ENCODE results near the gene CDC42SE2.
A peak's percentile ranks its signal among the peaks of the same experiment; 100 is the strongest.

Gene CDC42SE2

DNA sequence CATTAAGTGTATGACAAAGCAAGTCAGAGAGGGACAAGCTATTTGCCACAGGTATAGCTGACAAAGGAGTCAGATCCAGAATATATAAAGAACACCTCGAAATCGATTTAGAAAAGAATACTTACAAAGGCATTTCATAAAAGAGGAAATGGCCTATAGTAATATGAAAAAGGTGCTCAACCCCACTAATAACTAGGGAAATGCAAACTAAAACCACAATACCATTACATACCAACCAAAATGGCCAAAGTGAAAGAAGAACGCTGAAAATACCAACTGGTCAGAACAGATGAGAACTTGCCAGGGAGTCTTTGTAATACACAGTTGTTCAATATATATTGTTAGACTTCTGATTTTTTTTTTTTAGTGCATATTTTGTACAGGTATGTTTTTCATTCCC is 152.9 kb downstream of the CDC42SE2 start:
- TF ChIP-seq, protein P1, sequence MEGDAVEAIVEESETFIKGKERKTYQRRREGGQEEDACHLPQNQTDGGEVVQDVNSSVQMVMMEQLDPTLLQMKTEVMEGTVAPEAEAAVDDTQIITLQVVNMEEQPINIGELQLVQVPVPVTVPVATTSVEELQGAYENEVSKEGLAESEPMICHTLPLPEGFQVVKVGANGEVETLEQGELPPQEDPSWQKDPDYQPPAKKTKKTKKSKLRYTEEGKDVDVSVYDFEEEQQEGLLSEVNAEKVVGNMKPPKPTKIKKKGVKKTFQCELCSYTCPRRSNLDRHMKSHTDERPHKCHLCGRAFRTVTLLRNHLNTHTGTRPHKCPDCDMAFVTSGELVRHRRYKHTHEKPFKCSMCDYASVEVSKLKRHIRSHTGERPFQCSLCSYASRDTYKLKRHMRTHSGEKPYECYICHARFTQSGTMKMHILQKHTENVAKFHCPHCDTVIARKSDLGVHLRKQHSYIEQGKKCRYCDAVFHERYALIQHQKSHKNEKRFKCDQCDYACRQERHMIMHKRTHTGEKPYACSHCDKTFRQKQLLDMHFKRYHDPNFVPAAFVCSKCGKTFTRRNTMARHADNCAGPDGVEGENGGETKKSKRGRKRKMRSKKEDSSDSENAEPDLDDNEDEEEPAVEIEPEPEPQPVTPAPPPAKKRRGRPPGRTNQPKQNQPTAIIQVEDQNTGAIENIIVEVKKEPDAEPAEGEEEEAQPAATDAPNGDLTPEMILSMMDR (IDR thresholded peaks at IDR 0.05; ENCODE audit: borderline replicate concordance, insufficient read depth, low read depth, low read length): no peak

DNA sequence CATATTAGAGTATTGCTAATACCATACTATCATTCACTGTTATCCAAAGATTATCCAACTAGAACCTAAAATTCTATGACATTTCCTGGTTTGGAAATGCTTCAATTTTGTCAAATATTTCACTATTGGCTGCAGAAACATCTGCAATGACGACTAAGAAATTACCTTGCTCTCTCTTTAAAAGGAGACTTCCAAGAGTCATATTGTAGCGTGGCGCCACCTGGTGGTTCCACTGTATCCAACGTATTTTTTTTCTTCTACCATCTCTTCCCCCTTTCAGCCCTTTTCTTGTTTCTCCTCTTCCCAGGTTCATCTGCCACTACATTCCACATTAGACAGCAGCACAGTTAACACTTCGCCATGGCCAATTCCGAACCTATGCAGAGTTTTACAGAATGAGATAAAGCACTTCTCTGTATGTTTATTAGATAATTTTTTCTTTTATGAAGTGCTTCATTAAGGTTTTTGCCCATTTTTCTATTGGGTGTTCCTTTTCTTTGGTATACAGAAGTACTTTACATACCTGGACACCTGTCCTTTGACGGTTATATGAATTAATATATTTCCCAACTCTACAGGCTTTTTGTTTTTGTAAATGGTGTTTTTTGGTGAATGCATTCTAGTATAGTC is 153.5 kb downstream of the CDC42SE2 start:
- TF ChIP-seq, protein P1 (IDR thresholded peaks at IDR 0.05; ENCODE audit: borderline replicate concordance, insufficient read depth, low read depth, low read length): peak; percentile 56; the same call in 1 of the 2 replicates
- H3K4me3 ChIP-seq (ENCODE audit: low read depth, low read length): no peak overlapping the region

More for the DNA sequence above, 152.9 kb downstream of the CDC42SE2 start:
- H3K4me3 ChIP-seq (ENCODE audit: low read depth, low read length): no peak overlapping the region

DNA sequence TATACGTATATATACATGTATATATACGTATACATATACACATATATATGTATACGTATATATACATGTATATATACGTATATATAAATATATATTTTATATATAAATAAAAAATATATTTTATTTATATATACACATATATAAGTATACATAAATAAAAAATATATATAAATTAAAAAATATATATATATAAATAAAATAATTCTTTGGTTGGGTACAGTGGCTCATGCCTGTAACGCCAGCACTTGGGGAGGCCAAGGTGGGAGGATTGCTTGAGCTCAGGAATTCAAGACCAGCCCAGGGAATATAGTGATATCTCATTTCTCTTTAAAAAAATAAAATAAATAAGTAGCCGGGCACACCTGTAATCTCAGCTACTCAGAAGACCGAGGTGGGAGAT is 155.0 kb downstream of the CDC42SE2 start:
- TF ChIP-seq, protein P1 (IDR thresholded peaks at IDR 0.05; ENCODE audit: borderline replicate concordance, insufficient read depth, low read depth, low read length): no peak
- H3K4me3 ChIP-seq (ENCODE audit: low read depth, low read length): no peak overlapping the region

DNA sequence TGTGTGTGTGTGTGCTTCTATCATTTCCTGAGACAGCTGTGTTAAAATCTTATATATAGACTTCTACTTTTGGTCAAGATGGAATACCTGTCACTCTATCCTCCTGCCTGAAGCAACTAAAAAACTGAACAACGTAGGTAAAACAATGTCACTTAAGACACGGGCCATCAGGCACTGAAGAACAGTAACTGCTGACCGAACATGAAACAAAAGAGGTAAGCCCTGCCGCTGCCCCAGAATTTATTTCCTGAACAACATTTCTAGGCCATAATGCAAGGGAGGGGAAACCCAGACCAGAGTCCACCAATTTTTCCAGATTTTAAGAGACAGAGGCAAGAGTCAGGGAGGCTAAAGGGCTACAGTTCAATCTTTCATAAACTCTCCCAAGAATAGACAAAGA is 156.0 kb downstream of the CDC42SE2 start:
- H3K4me3 ChIP-seq (ENCODE audit: low read depth, low read length): no peak overlapping the region
- TF ChIP-seq, protein P1 (IDR thresholded peaks at IDR 0.05; ENCODE audit: borderline replicate concordance, insufficient read depth, low read depth, low read length): no peak

DNA sequence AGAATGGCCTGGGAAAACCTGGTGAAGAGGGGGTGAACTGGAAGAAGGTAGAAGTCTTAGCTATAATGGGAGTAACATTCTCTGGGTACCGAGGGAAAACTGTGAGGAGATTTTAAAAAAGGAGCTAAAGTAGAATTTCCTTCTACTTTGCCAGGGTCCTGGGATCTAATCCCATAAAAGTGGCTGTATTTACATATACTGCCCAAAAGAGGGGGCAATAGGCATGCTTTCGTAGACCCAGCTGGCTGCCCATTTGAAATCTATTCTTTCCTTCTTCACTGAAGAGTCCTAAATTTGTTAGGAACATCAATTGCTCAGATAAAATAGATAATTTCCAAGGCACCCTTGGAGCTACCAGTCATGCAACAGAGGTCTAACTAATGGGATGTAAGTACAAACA is 159.2 kb downstream of the CDC42SE2 start:
- TF ChIP-seq, protein P1 (IDR thresholded peaks at IDR 0.05; ENCODE audit: borderline replicate concordance, insufficient read depth, low read depth, low read length): peak; percentile 20; the same call in 1 of the 2 replicates
- no peak overlapping the region for H3K4me3 ChIP-seq (ENCODE audit: low read depth, low read length)

DNA sequence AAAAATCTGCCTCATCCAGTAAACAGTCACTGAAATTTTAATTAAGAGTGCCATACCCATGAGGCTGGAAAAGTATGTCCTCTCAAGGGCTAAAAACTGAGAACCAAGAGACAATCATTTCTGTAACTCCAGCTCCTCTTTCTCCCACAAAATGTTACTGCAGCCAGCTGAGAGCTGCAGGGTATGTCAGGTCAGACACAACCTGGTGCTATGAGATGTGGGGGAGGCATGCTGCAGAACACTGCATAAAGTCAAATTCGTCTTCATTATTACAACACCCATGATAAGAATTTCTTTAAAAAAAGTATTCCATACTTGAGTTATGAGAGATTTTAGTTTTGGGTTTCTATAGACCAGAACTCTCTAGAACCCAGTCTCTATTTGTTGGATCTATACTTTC is 162.2 kb downstream of the CDC42SE2 start:
- TF ChIP-seq, protein P1 (IDR thresholded peaks at IDR 0.05; ENCODE audit: borderline replicate concordance, insufficient read depth, low read depth, low read length): no peak
- H3K4me3 ChIP-seq (ENCODE audit: low read depth, low read length): no peak overlapping the region

DNA sequence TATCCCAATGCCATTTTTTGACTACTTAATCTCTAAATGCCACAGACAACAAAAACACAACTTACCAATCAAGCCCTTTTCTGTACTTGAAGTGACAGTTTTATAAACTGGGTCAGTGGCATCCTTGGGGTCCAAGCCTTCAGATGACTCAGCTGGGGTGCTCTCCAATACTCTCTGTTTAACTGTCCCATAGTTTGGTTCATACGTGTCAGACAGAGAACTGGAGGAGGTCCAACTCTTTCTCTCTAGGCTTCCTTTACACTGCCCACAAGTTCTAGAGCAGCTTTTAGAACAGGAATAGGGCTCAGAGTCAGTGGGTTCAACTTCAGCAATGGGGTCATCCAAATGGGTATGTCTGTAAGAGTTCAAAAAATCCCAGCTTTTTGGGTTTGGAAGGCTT is 166.9 kb downstream of the CDC42SE2 start:
- TF ChIP-seq, protein P1 (IDR thresholded peaks at IDR 0.05; ENCODE audit: borderline replicate concordance, insufficient read depth, low read depth, low read length): no peak
- no peak overlapping the region for H3K4me3 ChIP-seq (ENCODE audit: low read depth, low read length)
